GM19240 (cell line): Measurements from ENCODE around the gene THBS4.
A peak's percentile ranks its signal among the peaks of the same experiment; 100 is the strongest.
"Not testable (repeated sequence)": the region's sequence is repeated elsewhere in the genome, so short reads cannot be mapped to it uniquely, and the experiment has no call there.

Experiments
- DNase-seq: peaks from one replicate; pipeline ENCODE4 v3.0.0; 2011; ENCODE audit warnings: low spot score; ENCODE audit not compliant: insufficient read length

The THBS4 gene

DNA sequence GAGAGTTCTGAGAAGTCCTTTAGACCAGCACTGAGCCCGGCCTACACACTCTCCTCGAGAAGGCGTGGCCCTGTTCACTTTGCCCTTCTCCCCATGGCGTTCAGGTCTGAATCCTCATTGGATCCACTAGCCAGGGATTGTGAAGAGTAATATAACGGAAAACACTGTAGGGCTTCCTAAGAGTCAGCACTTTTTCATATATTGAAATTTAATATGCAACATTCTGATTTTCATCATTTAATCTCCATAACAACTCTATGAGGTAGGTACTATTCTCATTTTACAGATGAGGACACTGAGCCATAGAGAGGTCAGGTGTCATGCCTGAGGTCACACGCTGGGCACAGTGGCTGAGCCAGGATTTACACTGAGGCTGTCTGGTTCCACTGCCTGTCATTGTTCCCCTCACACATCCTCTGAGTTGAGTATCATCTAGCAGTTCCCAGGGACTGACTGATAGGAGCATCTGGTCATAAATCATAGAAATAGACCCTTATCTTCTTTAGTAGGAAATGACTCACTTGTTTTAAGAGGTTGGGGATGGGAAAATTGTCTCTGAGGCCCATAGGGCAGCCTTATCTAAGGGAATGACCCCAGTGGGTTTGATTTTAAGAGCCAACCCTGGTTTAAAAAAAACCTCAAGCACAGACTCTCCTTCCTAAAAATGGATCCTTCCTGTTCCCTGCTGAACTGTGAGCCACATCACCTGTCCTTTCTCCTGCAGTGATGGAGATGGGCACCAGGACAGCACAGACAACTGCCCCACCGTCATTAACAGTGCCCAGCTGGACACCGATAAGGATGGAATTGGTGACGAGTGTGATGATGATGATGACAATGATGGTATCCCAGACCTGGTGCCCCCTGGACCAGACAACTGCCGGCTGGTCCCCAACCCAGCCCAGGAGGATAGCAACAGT lies 41.2 kb downstream of the THBS4 start:
- no peak for DNase-seq

DNA sequence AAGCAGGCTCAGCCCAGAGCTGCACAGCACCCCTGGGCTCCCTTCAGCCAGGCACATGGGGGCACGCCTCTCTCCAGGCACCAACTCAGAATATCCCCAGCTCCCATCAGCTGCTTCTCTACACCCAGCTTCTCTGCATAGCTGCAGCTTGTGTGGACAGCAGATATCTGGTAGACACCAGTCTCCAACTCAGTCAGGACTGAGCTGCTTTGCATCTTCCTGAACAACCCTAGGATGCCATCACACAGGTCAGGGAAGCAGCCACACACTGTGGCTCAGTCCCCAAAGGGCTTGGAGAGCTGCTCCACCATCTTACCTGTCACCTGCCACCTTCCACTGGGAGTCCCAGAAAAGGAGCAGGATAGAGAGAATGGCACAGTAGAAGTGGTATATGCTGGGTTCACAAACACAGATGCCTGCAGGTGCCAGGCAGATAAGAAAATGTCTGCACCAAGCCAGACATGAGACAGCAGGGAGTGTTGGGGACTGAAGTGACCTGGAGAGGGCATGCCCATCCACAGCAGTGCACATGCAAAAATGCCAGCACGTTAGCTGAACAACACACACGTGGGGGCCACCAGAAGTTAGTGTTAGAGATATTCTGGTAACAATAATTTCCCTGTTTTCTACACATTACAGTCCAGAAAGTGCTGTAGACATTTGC lies 42.0 kb downstream of the THBS4 start:
- DNase-seq: no peak

DNA sequence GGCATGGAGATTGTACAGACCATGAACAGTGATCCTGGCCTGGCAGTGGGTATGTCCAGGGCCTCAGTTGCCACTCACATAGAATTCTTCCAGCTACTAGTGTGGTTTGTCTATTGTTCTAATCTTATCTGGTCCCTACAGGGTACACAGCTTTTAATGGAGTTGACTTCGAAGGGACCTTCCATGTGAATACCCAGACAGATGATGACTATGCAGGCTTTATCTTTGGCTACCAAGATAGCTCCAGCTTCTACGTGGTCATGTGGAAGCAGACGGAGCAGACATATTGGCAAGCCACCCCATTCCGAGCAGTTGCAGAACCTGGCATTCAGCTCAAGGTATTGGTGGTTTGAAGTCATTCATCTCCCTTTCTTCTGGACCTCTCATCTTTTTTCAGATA lies 43.8 kb downstream of the THBS4 start:
- DNase-seq: no peak

DNA sequence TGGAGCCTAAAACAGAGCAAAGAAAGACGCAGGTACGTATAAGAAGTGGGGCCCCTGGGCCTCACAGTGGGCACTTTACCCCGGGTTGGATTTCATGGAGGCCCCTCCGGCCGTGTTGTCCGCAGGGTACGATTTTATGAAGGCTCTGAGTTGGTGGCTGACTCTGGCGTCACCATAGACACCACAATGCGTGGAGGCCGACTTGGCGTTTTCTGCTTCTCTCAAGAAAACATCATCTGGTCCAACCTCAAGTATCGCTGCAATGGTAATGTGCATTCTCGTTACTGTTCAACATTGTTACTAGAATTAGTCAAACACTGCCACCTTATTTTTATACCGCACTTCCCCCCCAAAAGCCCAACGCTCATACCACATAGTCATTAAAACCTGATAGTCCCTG lies 47.1 kb downstream of the THBS4 start:
- no peak for DNase-seq

DNA sequence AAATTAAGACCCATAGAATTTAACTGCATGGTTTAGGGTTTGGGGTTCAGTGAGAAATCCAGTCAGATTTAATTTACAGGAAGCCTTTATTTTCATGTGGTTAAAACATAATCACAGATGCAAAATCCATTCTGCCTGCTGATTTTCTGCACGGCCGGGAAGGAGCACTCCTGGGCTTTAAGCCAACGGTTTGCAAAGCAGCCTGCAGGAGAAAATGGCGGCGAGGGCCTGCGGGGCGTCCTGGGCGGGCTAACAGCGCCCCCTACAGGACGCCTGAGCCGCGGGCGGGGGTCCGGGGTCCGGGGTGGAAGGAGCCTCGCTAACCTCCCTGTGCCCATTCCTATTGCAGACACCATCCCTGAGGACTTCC lies 47.6 kb downstream of the THBS4 start:
- DNase-seq: peak; percentile 19

DNA sequence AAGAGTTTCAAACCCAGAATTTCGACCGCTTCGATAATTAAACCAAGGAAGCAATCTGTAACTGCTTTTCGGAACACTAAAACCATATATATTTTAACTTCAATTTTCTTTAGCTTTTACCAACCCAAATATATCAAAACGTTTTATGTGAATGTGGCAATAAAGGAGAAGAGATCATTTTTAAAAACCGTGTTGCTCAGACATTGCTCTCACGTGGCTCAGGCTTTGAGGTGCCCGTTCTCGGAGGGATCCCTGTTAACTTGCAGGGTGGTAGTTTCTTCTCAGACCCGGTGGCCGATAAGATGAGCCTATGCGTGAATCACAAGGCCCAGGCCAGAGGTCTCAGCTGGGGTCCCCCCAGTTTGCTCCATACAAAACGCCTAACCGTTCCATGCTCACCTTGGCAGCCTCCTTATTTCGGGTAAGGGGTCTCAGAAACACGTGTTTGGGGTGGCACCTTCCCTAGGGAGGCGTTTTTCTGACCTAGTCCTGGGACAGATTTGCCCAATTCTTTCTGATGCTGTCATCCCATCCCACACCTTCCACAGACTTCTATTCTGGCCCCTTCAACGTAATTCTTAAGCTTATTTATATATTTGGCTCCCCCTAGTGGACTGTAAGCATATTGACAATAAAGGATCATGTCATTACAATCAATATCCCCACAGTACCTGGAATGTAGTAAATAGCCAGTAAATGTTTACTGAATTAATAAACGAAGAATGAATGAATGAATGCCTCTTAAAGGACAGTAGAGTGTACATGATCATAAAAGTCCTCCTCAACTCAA lies 48.1 kb downstream of the THBS4 start:
- DNase-seq: peak; percentile 16

DNA sequence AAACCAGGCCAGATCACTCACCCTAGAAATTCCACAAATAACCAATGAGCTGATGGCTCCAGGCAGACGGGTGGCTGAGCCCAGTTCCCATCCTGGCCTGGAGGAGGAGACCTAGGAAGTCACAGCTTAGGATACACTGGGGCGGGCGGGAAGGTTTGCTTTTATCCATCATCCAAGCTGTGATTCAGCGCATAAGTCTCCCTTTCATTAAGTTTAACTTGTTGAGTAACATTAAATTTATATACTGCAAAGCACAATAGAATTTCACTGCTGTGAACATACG lies 55.7 kb downstream of the THBS4 start:
- DNase-seq: no peak

DNA sequence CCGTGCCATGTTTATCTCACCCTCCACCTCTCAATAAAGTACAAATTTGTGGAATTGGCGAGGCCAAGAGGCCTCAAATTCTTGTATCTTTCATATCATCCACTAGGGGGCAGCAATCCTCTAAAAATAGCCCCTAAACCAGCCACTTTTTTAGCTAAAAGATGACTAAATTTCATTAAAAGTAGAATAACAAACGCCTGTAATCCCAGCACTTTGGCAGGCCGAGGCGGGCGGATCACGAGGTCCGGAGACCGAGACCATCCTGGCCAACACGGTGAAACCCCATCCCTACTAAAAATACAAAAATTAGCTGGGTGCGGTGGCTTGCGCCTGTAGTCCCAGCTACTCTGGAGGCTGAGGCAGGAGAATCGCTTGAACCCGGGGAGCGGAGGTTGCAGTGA lies 56.6 kb downstream of the THBS4 start:
- DNase-seq: peak; percentile 39

DNA sequence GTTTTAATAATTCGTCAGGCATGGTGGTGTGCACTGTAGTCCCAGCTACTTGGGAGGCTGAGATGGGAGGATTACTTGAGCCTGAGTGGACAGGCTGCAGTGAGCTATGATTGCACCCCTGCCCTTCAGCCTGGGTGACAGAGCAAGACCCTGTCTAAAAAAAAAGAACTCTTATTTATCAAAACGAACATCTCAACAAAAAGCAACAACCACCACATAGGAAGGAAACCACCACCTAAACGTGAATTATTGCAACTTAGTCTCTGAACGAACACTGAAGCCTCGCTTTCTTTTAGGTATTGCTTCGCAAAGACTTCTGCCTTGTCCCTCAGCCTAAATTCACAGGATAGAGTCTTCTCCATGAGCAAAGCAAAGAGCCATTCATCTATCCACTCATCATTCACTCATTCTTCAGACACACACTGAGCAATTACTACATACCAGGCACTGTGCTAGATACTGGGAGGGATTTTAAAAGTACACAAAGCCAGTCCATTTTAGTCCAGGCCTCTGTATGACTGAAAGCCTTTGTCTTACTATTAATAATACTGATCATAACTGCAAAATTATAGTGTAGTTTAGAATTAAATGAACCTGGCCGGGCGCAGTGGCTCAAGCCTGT lies 57.4 kb downstream of the THBS4 start:
- DNase-seq: no peak

DNA sequence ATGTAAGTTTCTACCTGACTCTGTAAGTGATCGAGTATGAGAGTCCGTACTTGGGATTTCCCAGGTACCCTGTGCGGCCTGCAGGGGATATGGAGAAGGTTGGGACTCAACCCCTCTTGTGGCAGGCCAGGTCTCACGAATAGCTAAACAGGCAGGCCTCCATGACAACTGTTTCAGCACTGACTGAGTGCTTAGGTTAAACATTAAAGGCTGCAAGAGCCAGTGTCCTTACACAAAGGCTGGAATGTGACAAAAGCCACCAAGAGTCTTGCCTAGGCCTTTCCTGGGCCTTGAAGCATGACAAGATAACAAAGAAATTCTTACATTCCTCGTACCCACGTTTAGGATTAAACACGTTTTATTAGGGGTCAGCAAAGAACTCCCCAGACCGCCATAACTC lies 58.6 kb downstream of the THBS4 start:
- DNase-seq: no peak

DNA sequence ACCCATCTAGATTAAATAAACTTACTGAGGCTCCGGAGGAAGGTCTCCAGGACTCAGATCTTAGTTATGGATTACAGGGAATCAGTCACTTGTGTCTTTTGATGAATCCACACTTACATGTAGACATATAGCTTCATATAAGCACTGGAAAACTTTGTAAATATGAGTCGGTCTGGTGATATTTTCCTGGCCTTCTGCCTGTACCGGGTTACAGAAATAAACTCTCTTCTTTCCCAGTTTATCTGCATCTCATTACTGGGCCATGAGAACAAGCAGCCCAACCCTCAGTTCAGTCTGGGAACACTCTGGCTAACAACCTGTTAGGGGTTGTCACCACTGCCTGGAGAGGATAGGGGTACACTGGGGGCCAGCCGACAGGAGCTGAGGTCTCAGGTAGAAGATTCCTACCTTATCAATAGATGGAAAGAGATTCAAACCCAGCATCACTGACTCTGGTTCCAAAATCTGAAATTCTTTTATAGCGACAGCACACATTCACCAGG lies 59.1 kb downstream of the THBS4 start:
- DNase-seq: no peak

DNA sequence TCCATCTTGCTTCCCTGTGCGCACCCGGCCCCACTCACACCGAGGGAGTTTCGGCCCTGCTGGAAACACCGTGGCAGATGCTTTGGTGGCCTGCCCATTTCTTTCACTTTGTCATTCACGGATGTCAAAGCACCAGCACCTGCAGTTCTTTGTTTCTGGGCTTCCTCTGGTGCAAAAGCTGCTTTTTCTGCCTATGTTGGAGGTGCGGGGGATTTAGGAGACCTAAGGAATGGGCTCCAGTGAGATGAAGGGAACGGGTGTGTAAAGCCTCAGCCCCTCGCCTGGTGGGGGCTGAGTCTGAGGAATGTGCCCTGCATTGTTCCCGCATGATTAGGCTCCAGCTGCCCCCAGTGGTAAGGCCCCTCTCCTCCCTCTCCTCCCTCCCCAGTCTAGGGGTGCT lies 62.3 kb downstream of the THBS4 start:
- no peak for DNase-seq

DNA sequence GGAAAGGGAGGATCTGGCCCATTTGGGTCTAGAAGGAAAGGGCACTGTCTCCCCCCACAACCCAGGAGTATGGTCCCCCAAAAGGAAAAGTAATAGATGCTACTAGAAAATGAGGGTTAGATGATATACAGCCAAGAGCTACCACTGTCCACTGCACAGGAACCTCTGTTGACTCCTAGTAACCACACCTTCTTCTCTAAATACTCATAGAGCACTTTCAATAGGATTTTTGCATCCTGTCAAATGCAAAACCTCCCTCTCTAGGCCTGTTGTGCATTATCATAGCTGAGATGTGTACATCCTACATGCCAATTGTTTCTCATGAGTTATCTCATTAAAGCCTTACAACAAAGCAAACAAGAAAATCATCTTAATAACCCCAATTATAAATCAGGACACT lies 66.8 kb downstream of the THBS4 start:
- DNase-seq: no peak

DNA sequence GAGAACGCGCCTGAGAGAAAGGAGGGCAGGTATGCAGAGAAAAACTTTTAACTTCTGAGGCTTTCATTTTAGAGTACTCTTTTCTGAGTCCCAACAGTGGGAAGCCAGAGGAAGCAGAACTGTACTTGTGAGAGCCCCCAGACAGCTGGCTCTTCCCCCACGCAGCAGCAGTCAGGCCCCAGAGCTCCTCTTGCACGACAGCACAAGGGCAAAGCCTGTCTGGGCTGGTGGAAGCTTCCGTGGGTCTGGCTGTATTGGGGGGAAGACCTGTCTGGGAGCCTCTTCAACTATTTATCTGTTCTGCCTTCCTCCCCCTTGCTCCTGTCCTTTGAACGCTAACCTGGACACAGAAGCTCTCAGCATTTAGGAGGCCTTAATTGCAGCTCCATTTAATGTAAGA lies 68.2 kb downstream of the THBS4 start:
- no peak for DNase-seq

DNA sequence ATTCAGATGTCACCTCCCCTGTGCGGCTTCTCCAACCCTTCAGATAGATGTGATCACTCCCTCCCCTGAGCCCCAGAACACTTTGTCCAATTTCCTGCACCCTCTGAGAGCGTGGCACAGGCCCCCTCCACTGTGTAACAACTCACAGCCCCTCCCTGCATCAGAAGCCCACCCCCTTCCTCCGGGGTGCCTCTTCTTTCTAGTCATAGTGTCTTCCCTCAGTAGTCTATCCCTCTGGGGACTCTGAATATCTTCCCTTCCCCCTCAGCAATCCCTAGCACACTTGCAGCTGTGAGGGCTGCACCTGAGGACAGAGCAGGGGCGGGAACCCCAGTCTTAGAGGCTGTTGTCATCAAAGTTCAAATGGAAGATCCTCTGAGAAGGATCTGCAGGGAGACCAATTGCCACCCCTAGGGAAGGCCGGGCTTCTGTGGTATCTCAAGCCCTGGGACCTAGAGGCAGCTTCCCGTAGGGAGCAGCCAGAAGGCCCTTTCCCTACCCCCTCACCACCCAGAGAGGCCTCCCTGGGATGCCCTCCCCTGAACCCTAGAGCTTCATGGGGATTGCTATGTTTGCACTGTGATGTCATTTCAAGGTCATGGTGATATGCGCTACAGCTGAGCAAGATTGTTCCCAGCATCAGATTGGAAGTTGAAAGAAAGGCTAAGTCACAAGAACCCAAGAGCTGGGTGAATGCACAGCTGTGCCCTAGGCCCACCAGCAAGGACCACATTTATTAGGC lies 70.7 kb downstream of the THBS4 start:
- DNase-seq: no peak

DNA sequence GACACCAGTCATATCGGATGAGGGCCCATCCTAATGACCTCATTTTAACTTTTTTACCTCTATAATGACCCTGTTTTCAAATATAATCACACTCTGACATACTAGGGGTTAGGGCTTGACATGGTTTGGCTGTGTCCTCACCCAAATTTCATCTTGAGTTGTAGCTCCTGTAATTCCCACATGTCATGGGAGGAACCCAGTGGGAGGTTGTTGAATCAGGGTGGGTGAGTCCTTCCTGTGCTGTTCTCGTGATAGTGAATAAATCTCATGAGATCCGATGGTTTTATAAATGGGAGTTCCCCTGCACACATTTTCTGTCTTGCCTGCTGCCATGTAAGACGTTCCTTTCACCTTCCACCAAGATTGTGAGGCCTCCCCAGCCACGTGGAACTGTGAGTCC lies 71.8 kb downstream of the THBS4 start:
- DNase-seq: no peak

DNA sequence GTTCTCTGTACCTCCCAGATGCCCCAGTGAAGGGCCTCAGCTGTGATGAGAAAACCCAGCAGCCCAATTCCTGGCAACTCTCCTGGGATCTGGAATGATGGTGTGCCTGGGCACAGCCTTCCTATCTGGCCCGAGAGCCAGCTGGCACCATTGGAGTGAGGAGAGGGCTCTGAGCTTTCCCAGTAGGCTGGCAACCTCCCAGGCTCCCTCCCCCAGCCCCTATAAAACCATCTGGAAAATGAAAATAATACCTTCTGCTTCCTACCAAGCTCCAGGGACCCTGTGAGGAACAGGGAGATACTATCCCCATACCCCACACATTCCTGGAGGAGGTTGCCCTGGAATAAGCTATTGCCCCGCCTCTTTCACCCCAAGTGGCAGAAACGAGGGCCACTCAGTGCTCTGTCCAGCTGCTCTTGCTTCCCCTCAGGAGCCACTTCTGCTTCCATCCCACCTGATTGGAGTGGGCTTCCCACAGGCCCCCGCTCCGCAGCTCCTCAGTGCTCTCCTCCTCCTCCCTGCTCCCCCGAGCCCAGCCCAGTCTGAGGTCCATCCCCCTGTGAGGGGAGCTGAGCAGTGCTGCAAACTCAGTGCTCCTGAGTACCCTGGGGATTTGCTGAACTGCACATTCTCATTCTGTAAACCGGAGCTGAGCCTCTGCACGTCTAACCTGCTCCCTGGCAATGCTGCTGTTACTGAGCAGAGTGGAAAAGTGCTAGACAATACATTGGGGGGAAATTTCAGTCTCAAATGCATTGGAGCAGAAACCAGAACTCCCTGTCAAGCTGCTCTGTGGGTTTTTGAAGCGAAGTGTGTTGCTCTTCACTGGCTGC lies 74.7 kb downstream of the THBS4 start:
- DNase-seq: no peak

DNA sequence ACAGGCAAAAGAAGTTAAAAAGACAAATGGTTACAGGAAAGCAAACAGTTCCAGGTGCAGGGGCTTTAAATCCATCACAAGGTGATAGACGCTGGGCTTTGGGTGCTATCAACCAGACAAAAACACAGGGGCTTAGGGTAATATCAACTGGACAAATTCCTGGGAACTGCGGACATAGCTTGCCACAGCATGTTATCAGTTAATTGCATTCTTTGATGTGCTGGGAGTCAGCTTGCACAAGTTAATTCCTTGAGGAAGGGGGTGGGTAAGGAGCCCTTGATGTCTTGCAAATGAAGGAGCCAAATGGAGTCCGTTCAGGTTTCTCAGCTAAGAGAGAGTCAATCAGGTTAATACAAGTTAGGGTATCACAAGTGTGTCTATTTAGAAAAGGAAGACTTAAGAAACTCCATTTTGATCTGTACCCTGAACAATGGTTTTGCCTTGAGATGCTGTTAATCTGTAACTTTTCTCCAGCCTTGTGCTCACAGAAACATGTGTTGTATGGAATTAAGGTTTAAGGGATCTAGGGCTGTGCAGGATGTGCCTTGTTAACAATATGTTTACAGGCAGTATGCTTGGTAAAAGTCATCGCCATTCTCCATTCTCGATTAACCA lies 76.3 kb downstream of the THBS4 start:
- DNase-seq: not testable (repeated sequence)

DNA sequence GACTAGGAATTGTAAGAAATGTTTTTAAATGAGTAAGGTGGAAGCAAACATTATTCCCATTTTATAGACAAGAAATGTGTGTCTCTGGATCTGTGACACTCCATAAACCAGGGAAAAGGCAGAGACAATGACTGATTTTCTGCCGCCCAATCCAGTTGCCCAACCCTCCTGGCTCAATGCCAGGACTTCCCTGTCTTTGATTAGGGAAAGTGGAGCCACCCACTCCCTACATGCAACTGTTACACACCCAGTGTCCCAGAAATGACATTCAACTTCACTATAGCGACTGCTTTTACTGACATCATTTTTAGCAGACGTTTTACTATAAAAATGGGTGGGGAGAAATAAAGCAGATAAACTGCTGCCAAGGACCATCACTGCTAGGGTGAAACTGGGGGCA lies 79.7 kb downstream of the THBS4 start:
- no peak for DNase-seq

DNA sequence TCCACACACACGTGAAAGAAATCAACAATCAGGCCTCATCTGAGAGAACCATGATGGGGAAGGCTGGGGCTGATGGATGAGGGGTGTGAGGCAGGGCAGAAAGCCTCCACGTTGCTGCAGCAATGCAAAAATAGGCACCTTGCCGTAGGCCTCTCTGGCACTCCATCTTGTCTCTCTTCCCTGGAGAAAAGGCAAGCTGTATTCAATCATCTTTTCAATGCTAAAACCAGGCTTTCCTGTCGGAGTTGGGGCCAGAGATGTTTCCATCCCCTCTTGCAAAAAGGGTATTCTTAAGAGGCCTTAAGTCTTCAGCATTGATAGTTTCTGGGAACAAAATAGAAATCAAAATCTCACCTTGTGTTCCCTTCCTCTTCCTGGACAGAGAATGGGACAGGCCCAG lies 80.9 kb downstream of the THBS4 start:
- DNase-seq: no peak
